Cardiac fibroblast (primary cell): ENCODE measurements around the gene PMF1.
"Not testable (repeated sequence)": the region's sequence is repeated elsewhere in the genome, so short reads cannot be mapped to it uniquely, and the experiment has no call there.

ENCODE experiments used
- DNase-seq, 2 donors: peaks; one replicate each; pipeline versions ENCODE4 v3.0.0 to v3.0.0-alpha.2; 2010; ENCODE audit warnings: low read depth in 2 of 2
- H3K4me3 ChIP-seq, 2 donors: replicated peaks in 1 of 2; 1 replicate in 1 of 2; 2 replicates in 1 of 2; pipeline ENCODE4 v1.5.1; 2011; ENCODE audit warnings: low read depth in 2 of 2, low read length in 2 of 2, mild to moderate bottlenecking in 2 of 2, moderate library complexity in 1 of 2
- TF ChIP-seq, protein P1 (sequence below): IDR thresholded peaks from one replicate; pipeline ENCODE4 v1.5.1; 2011; ENCODE audit warnings: low read depth, mild to moderate bottlenecking, low read length, inconsistent platforms

PMF1 gene

DNA sequence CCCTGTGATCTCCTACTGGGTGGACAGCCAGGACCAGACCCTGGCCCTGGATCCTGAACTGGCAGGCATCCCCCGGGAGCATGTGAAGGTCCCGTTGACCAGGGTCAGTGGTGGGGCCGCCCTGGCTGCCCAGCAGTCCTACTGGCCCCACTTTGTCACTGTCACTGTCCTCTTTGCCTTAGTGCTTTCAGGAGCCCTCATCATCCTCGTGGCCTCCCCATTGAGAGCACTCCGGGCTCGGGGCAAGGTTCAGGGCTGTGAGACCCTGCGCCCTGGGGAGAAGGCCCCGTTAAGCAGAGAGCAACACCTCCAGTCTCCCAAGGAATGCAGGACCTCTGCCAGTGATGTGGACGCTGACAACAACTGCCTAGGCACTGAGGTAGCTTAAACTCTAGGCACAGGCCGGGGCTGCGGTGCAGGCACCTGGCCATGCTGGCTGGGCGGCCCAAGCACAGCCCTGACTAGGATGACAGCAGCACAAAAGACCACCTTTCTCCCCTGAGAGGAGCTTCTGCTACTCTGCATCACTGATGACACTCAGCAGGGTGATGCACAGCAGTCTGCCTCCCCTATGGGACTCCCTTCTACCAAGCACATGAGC lies 36.1 kb upstream of the PMF1 start:
- H3K4me3 ChIP-seq, result no peak overlapping the region
- TF ChIP-seq, protein P1, sequence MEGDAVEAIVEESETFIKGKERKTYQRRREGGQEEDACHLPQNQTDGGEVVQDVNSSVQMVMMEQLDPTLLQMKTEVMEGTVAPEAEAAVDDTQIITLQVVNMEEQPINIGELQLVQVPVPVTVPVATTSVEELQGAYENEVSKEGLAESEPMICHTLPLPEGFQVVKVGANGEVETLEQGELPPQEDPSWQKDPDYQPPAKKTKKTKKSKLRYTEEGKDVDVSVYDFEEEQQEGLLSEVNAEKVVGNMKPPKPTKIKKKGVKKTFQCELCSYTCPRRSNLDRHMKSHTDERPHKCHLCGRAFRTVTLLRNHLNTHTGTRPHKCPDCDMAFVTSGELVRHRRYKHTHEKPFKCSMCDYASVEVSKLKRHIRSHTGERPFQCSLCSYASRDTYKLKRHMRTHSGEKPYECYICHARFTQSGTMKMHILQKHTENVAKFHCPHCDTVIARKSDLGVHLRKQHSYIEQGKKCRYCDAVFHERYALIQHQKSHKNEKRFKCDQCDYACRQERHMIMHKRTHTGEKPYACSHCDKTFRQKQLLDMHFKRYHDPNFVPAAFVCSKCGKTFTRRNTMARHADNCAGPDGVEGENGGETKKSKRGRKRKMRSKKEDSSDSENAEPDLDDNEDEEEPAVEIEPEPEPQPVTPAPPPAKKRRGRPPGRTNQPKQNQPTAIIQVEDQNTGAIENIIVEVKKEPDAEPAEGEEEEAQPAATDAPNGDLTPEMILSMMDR, result no peak
- DNase-seq, result no peak

DNA sequence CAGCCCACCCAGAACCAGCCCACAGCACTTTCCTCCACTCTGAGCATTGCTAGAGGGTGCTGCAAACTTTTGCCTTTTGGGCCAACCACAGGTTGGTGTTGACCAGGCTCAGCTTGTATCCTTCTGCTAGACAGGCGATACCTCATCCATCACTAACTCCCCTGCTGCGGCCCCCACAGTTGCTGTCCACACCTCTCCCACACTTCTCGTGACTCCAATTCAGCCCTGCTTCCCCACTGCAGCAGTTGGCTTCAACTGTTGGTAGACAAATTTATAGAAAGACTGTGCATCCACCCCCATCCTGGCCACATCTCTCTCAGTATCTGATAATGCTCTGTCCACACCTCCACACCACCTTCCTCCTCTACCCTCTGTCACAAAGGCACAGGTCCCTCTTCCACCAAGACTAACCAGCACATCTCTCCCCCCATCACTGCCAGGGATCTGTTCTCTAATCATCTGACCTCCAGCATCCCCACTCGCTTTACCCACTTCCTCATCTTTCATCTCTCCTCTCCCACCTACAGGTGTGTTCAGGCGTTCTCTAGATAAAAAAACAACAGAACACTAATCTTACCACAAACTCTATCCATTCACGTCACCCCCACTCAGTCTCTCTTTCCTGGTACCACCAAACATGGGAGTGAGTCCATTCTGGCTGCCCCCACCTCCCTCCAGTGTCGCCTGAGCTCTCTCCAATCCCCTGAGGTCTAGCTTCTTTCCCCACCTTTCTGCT lies 34.7 kb upstream of the PMF1 start:
- H3K4me3 ChIP-seq, result no peak overlapping the region
- DNase-seq, result no peak
- TF ChIP-seq, protein P1, result no peak

DNA sequence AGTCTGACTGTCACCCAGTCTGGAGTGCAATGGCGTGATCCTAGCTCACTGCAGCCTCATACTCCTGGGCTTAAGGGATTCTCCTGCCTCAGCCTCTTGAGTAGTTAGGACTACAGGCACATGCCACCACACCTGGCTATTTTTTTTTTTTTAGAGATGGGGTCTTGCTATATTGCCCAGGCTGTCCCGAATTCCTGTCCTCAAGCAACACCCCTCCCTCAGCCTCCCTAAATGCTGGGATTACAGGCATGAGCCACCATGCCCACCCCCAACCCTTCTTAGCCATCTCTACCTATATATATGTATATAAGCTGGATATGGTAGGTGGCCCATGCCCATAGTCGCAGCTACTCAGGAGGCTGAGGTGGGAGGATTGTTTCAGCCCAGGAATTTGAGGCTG lies 32.3 kb upstream of the PMF1 start:
- TF ChIP-seq, protein P1, result no peak
- H3K4me3 ChIP-seq, result no peak overlapping the region
- DNase-seq, result no peak

DNA sequence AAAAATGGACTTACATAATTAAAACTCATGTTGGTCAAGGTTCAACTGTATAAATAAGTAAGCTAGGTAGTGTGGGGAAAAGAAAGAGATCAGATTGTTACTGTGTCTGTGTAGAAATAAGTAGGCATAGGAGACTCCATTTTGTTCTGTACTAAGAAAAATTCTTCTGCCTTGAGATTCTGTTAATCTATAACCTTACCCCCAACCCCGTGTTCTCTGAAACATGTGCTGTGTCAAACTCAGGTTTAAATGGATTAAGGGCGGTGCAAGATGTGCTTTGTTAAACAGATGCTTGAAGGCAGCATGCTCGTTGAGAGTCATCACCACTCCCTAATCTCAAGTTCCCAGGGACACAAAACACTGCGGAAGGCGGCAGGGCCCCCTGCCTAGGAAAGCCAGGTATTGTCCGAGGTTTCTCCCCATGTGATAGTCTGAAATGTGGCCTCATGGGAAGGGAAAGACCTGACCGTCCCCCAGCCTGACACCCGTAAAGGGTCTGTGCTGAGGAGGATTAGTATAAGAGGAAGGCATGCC lies 31.3 kb upstream of the PMF1 start:
- DNase-seq, H3K4me3 ChIP-seq: not testable (repeated sequence)

DNA sequence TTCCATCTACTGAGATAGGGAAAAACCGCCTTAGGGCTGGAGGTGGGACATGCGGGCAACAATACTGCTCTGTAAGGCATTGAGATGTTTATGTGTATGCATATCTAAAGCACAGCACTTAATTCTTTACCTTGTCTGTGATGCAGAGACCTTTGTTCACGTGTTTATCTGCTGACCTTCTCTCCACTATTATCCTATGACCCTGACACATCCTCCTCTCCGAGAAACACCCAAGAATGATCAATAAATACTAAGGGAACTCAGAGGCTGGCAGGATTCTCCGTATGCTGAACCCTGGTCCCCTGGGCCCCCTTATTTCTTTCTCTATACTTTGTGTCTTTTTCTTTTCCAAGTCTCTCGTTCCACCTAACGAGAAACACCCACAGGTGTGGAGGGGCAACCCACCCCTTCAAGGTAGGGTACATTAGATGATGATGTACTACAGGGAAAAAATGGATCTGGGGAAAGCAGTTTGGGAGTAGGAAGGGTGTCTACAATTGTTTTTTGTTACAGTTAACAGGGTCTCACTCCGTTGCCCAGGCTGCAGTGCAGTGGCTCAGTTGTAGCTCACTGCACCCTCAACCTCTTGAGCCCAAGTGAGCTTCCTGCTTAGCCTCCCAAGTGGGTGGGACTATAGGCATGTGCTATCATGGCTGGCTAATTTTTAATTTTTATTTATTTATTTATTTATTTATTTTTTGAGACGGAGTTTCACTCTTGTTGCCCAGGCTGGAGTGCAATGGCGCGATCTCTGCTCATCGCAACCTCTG lies 30.6 kb upstream of the PMF1 start:
- not testable (repeated sequence) for H3K4me3 ChIP-seq, DNase-seq

DNA sequence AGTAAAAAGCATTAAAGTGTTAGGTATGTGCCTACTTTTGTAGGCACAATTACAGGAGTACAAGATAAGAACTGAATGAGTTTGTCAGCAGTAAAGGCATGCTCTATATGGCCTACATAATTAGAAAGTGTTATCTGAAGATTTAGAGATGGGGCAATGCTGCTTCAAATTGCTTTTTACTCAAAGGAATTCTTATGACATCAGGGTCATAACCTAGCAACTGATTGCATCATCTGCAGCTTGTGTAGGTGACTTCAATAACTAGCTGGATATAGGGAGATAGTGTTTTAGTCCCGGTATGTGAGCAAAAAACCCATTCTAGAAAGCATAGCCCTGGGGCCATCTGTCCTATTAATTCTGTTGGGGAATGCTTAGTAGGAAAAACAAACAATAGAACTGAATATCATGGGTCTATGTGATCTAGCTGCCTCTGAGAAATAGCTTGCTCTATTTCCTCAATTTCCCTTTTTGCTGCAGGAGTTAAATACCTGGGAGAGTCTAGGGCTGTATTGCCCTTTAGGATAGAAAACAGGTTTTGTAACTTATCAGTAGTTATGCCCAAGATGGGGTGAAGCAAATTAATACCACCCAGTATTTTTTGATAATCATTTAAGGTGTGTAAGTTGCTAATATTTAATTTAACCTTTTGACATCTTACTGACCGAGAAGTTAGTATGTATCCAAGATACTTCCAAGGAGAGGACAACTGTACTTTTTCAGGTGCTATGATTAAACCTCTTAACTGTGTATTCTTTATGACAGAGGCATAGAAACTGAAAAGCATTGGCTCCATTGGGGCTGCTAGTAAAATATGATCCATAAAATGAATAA lies 26.2 kb upstream of the PMF1 start:
- not testable (repeated sequence) for H3K4me3 ChIP-seq, DNase-seq

DNA sequence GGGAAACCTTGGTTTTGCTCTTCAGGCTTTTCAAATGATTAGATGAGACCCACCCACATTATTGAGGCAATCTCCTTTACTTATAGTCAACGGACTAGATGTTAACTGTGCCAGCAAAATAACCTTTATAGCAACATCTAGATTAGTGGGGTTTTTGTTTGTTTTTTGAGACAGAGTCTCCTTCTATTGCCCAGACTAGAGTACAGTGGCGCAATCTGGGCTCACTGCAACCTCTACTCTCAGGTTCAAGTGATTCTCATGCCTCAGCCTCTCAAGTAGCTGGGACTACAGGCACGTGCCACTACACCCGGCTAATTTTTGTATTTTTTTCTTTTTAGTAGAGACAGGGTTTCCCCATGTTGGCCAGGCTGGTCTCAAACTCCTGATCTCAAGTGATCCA lies 22.5 kb upstream of the PMF1 start:
- H3K4me3 ChIP-seq, DNase-seq: not testable (repeated sequence)

DNA sequence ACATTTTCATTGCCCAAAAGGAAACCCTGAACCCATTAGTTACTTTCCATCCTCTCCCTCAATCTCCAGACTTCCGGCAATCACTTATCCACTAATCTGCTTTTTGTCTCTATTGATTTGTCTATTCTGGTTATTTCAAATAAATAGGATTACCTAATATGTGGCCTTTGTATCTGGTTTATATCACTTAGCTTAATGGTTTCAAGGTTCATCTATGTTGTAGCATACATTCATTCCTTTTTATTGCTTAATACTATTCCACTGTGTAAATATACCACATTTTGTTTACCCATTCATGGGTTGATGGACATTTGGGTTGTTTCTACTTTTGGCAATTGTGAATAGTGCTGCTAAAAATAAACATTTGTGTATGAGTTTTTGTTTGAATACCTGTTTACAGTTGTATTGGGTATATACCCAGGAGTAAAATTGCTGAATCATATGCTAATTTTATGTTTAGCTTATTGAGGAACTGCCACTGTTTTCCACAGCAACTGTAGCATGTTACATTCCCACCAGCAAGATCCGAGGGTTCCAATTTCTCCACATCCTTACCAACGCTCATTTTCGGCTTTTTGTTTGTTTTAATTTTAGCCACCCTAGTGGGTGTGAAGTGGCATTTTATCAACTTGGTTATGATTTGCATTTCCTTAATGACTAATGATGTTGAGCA lies 21.4 kb upstream of the PMF1 start:
- no peak for DNase-seq
- TF ChIP-seq, protein P1, result no peak
- no peak overlapping the region for H3K4me3 ChIP-seq
